ENCODE measurements around the gene ARHGAP27.

Gene ARHGAP27

GRCh38 chr17:45405250-45406086, 27.2 kb downstream of the ARHGAP27 start:
- DNase-seq = no peak

DNA sequence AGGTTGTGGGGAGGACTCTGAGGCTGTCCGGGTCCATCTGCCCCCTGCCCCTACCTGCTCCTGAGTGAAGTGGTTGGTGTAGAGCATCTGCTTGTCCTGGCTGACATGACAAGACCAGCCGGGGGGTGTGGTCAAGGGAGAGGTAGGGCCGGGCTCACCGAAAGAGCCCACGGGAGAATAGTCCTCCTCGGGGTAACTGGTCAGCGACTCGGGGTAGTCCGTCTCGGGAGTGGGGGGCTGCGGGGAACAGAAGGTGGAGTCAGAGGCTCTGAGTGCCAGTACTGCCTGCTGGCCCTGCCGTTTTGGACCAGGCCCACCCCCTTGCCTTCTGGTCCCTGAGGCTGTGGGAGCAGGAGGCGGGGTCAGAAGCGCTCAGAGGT, 27.8 kb downstream of the ARHGAP27 start:
- DNase-seq = no peak

DNA sequence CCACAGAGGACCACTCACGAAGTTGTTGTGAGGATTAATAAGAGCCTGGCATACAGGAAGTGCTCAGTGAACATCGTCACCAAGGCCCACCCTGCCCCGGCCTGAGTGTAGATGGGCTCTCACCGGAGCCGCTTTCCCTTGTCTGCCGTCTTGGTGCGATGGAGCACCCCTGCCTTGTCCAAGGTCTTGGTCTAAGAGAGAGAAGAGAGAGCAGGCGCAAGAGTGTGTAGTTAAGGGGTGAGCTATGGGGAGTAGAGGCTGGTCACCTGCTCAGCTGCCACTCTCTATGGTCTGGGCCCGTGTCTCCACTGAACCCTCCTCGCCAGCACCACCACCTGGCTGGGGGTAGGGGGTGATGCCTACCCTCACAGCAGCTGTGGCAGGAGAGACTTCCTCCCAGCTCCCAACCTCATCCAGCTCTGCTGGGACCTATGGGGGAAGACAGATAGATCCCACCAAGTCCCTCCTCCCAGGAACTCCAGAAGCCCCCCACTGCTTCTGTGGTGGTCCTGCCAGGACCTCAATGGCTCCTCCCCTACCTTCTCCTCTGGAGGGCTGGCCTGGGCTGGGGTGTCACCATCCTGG, 28.7 kb downstream of the ARHGAP27 start:
- DNase-seq = no peak

DNA sequence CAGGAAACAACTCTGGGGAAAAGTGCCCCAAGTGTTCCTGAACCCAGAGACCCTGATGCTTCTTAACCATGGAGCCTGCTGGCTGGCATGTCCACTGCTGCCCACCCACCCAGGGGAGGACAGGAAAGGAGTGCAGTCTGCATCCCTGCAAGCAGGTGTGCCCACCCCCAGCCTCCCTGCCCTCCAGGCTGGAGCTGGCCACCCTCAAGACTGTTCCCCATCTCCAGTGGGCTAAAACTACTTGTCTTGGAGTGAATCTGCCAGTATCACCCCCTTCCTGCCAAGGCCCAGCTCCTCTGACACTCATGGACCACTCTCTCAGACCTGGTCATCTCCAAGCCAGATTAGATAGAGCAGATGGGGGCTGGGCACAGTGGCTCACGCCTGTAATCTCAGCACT, 29.8 kb downstream of the ARHGAP27 start:
- DNase-seq = no peak

GRCh38 chr17:45398800-45399199, 33.9 kb downstream of the ARHGAP27 start:
- DNase-seq = no peak

- no peak for DNase-seq
These were observed 34.9 kb downstream of the ARHGAP27 start for GRCh38 chr17:45397796-45398195.

DNA sequence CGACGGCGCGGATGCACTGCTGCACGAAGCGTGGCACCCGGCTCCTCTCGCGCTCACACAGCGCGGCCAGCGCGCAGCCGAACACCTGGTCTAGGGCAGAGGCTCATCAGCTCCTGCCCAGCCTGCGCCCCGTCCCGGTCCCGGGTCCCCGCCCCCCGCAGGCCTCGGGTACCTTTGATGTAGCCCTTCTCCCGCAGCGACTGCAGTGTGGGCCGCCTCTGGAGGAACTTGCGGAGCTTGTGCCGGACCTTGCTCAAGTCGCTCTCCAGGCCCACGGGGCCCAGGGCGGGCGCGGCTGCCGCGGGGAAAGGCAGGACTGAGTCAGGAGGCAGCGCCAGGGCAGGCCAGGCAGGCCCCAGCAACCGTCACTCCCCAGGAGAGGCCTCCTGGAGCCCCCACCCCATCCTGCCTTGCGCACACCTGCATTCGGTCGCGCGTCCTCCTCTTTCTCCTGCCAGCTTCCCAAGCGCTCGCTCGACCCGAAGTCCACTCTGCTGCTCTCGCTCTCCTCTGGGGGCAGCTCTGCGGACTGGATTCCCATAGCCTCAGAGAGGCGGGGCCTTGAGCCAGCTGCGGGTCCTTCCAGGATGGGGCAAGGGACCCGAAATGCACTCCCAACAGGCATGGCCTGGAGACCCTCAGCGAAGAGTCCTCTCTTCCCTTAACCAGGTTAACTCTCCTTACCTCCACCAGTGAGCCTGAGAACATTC, 36.0 kb downstream of the ARHGAP27 start:
- DNase-seq = no peak

- DNase-seq = no peak
These were observed 36.9 kb downstream of the ARHGAP27 start for GRCh38 chr17:45395569-45396415.

DNA sequence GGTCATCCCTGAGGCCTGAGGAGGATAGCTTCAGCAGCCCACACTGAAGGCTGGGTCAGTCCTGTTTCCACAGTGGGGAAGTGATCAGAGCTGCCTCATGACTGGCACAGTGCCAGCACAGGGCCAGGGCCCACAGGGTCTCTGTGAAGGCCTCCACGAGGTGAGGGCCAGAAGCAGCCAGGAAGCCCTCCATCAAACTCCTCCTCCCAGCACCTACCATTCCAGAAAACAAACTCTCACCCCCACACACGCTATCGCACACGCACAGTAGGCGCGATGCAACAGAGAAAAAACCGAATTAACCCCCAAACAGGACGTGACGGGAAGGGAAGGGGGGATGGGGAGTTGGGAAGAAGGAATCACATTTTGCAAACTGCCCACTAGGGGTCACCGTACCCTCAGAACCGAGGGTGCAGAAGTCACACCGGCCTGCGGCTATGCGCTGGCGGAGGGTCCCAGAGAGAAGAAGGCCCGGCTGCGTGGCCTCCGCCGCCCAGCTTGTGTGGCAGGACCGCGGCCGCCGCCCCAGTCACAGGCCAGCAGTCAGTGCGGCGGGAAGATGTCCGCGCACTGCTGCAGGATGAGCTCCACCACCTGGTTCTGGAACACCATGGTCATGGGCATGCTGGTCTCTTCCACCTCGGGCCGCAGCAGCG, 37.6 kb downstream of the ARHGAP27 start:
- peak in 1 of 2 experiments; percentile 56 for DNase-seq

DNA sequence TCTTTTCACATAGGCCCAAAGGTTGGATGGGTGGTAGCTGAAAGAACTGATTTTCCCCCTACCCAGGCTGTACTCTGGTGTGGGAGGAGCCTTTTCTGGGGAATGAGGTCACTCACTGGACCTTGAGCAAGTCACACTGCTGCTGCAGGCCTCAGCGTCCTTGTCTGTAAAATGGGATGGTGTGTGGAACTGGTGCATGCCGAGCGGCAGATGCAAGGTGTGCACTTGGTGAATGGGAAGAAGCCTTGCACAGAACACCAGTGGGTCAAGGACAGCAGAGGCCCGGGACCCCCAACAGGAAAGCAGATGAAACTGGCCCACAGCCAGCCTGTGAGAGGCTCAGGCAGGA, 38.1 kb downstream of the ARHGAP27 start:
- DNase-seq = no peak

DNA sequence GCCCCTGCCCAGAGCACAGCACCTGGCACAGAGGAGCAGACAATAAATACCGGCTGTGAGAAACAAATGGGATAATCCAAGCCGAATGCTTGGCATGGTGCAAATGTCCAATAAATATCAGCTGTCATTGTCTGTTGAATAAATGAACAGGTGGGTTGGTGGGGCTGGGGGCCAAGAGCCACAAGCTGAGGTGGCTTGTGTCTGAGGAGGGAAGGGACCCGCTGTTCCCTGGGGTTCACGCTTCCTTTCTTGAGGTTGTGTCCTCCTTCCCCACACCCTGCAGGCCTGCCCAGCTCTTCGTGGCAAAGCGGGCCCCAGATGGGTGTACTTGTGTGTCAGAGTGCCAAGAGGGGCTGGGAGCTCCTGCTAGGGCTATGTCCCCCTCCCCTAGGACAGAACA, 38.6 kb downstream of the ARHGAP27 start:
- no peak for DNase-seq

GRCh38 chr17:45393411-45393810, 39.3 kb downstream of the ARHGAP27 start:
- DNase-seq = no peak

- no peak for DNase-seq
These were observed 40.8 kb downstream of the ARHGAP27 start for GRCh38 chr17:45391918-45392317.

GRCh38 chr17:45391291-45391690, 41.4 kb downstream of the ARHGAP27 start:
- no peak for DNase-seq

DNA sequence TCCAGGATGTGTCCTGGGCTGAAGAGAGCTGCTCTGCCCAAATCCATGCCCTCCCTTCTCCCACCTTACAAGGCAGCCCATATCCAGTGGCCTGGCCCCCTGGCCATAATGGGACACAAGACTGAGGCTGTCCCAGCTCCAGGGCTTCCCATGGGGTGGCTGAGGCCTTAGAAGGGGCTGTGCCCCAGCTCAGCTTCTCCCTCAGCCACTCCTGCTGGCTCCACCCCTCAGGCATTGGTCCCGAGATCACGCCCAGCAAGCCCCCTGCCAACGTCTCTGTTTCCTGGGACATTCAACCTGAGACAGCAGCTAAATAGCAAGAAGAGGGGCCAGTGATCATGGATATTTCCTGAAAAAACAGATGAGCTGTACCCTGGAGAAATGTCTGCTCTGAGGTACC, 43.3 kb downstream of the ARHGAP27 start:
- DNase-seq = no peak

DNA sequence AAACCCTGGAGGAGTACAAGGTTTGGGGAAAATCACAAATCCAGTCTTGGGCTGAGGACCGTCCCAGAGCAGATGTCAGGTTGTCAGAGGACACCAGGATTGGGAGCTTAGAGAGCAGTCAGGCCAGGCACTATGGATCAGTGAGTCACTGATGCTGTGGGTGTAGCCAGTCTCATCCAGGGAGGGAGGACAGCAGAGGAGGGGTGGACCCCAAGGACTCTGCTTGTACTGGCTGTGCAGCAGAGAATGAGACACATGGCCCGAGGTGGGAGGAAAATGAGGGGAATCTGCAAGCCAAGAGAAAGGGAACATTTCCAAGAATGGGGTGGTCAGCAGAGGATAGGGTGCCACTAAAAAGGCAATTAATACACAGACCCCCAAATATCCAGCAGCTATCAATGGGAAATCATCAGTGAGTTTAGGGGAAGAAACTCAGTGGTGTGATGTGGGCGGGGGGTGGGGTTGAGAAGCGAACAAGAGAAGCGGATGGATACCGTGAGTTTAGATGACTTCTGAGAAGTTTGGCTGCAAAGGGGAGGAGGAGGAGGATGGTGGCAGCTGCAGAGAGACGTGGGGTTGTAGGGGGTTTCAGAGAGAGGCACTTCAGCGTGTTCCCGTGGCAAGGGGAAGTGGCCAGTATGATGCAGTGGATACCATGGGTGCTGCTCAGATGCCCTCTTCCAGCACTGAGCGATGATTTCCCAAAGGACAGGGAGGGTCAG, 43.9 kb downstream of the ARHGAP27 start:
- no peak for DNase-seq

DNA sequence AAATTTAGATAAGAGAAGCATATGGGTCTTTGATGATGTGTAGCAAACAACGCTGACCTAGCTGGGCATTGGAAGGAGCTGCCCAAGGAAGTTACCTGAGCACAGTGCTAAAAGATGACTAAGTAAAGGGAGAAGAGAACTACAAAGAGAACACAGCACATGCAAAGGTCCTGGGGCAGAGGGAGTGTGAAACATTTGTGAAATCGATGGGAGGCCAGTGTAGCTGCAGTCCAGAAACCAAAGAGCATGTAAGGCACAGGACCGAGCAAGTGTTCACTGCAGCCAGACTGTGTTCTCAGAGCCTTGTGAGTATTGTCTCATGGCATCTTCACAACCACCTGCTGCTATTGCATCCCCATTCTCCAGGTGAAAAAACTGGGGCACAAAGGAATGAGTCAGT, 44.9 kb downstream of the ARHGAP27 start:
- no peak for DNase-seq

- DNase-seq = no peak
These were observed 46.5 kb downstream of the ARHGAP27 start for GRCh38 chr17:45386178-45386577.

DNA sequence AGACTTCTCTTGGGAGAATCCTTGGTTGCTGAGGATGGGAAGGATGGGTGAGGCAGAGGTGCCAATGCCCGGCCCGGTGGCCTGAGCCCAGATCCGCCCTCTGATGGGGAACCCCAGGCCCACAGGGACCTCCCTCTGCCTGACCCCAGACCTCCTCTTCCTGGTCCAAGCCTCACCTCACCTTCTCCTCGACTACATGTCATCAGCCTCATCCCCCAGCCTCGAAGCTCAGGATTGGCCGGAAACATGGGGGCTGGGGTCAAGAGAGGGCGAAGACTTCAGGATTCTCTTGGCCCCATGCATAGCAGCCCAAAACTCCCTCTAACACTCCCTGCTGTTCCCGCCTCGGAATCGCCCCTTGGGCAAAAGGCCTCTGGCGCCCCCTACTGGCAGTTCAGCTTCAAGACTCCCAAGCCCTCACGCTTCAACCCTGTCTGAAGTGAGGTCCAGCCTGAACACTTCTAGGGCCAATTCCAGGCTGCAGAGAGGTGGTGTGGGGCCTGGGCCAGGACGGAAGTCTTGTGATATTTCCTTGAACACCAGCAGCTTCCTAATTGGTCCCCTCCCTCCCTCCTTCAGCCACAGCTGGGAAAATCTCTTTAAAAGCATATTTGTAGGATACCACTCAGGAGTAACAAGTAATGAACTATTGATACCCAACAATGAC, 47.2 kb downstream of the ARHGAP27 start:
- DNase-seq = peak; percentile 44 to 76

- DNase-seq = no peak
These were observed 47.8 kb downstream of the ARHGAP27 start for GRCh38 chr17:45384789-45385262.

Data from SW 1271 (cell line).